Measurements from ENCODE around the gene ENTHD1. TPM values are rescaled to one million over a fixed set of nuclear protein-coding genes. Genes with fewer than 3 reads are reported as not detected.

The ENTHD1 gene
- total and polyA plus RNA-seq, 8 donors, result not detected

DNA sequence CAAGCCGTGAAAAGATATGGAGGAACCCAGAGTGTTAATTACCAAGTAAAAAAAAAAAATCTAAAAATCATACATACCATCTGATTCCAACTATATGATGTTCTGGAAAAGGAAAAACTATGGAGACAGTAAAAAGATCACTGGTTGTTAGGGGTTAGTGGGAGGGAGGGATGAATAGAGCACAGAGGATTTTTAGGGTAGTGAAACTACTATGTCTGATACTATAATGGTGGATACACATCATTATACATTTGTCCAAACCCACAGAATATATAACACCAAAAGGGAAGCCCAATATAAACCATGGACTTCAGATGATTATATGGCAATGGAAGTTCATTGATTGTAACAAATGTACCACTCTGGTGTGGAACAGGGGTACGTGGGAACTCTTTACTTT, 74.1 kb downstream of the ENTHD1 start:
- TF ChIP-seq EP300 (IDR thresholded peaks at IDR 0.05) (no peak), CTCF (IDR thresholded peaks at IDR 0.05) (no peak), POLR2A (IDR thresholded peaks at IDR 0.05) (no peak), POLR2AphosphoS5 (IDR thresholded peaks at IDR 0.05) (no peak)
- peaks cover 0 to 25% (median 0%) of the 10 kb centered on the region in 3 donors for H3K27me3 ChIP-seq
- intact Hi-C loops (cut with DNase I; ENCODE audit: low total_unique reads), result no loop called here
- 63 to 81% (median 70%) methylated on average over 2 of the region's 2 CpGs for WGBS, 5 donors
- no peaks in the 10 kb centered on the region for H3K36me3 ChIP-seq
- H3K4me3 ChIP-seq, result no peak overlapping the region
- no peaks in the 10 kb centered on the region for H3K9me3 ChIP-seq
- H3K27ac ChIP-seq, result no peak overlapping the region
- no peak for DNase-seq
- no peaks in the 10 kb centered on the region for H3K4me1 ChIP-seq

DNA sequence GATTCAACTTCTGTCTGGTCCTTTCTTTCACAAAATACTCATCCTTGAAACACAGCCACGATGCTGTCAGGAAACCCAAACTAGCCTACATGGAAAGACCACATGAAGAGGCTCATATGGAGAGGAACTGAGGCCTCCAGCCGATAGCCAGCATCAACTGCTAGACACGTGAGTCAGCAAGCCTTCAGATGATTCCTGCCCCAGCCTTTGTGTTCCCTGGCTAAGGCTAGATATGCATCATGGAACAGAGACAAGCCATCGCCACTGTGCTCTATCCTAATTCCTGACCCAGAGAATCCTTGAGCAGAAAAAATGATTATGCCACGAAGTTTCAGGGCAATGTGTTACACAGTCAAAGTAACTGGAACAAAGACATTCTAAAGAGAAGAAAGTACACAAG, 75.5 kb downstream of the ENTHD1 start:
- 38 to 54% (median 45%) methylated on average over 5 of the region's 5 CpGs for WGBS, 5 donors
- H3K36me3 ChIP-seq, result no peaks in the 10 kb centered on the region
- no peak overlapping the region for H3K4me3 ChIP-seq
- no peaks in the 10 kb centered on the region for H3K9me3 ChIP-seq
- H3K27ac ChIP-seq, result no peak overlapping the region
- DNase-seq, result no peak
- no peak for TF ChIP-seq POLR2A (IDR thresholded peaks at IDR 0.05)
- TF ChIP-seq CTCF (IDR thresholded peaks at IDR 0.05), result no peak
- TF ChIP-seq POLR2AphosphoS5 (IDR thresholded peaks at IDR 0.05), result no peak
- TF ChIP-seq EP300 (IDR thresholded peaks at IDR 0.05), result no peak
- intact Hi-C loops (cut with DNase I; ENCODE audit: low total_unique reads), result no loop called here
- peaks cover 0 to 25% (median 0%) of the 10 kb centered on the region in 3 donors for H3K27me3 ChIP-seq
- no peaks in the 10 kb centered on the region for H3K4me1 ChIP-seq

- no peak overlapping the region for H3K4me3 ChIP-seq
- 15 to 48% (median 23%) methylated on average over 2 of the region's 2 CpGs for WGBS, 5 donors
- H3K4me1 ChIP-seq, result no peaks in the 10 kb centered on the region
- no peaks in the 10 kb centered on the region for H3K36me3 ChIP-seq
- intact Hi-C loops (cut with DNase I; ENCODE audit: low total_unique reads), result no loop called here
- peak in 1 of 2 donors; percentile 7 for DNase-seq
- no peak overlapping the region for H3K27ac ChIP-seq
- H3K27me3 ChIP-seq, result peaks cover 0 to 46% (median 3%) of the 10 kb centered on the region in 3 donors
- TF ChIP-seq CTCF (IDR thresholded peaks at IDR 0.05), result no peak
- TF ChIP-seq POLR2A (IDR thresholded peaks at IDR 0.05), result no peak
- no peak for TF ChIP-seq EP300 (IDR thresholded peaks at IDR 0.05)
- no peak for TF ChIP-seq POLR2AphosphoS5 (IDR thresholded peaks at IDR 0.05)
- no peaks in the 10 kb centered on the region for H3K9me3 ChIP-seq
Observed at GRCh38 chr22:39815932-39816331, 77.6 kb downstream of the ENTHD1 start.

GRCh38 chr22:39814899-39815298, 78.7 kb downstream of the ENTHD1 start:
- no peak overlapping the region for H3K27ac ChIP-seq
- no peak for DNase-seq
- no peaks in the 10 kb centered on the region for H3K4me1 ChIP-seq
- no peaks in the 10 kb centered on the region for H3K9me3 ChIP-seq
- H3K27me3 ChIP-seq, result peaks cover 0 to 51% (median 3%) of the 10 kb centered on the region in 3 donors
- TF ChIP-seq EP300 (IDR thresholded peaks at IDR 0.05), result no peak
- TF ChIP-seq CTCF (IDR thresholded peaks at IDR 0.05), result no peak
- no peak for TF ChIP-seq POLR2A (IDR thresholded peaks at IDR 0.05)
- no peak for TF ChIP-seq POLR2AphosphoS5 (IDR thresholded peaks at IDR 0.05)
- no peak overlapping the region for H3K4me3 ChIP-seq
- intact Hi-C loops (cut with DNase I; ENCODE audit: low total_unique reads), result no loop called here
- WGBS, 5 donors, result 54 to 67% (median 62%) methylated on average over 4 of the region's 4 CpGs
- no peaks in the 10 kb centered on the region for H3K36me3 ChIP-seq

Data from stomach (tissue), 9 donors.